GM19463 (cell line): ENCODE results near the gene CDC42EP1.

Experiments used
- ATAC-seq: cut with Tn5 transposase; IDR thresholded peaks from one replicate; pipeline ENCODE4 v1.9.1; 2021; ENCODE audit warnings: mild to moderate bottlenecking, moderate library complexity; ENCODE audit not compliant: unreplicated experiment

The CDC42EP1 gene

DNA sequence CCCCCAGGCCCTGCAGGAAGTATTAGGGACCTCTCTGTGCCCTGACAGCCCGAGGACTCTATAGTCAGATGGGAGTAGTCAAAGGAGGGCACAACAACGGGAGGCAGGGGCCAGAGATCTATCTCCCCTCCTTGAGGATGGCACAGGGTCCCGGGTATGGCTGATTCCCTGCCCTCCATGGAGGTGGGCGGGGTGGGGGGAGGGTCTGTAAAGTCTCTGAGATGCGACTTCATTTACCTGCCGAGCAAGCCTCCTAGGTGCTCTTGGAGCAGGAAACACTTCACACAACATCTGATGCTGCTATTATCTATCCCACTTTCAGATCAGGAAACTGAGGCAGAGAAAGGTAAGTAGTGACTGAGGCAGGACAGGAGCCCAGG, 769 bp upstream of the CDC42EP1 start:
- ATAC-seq: no peak

DNA sequence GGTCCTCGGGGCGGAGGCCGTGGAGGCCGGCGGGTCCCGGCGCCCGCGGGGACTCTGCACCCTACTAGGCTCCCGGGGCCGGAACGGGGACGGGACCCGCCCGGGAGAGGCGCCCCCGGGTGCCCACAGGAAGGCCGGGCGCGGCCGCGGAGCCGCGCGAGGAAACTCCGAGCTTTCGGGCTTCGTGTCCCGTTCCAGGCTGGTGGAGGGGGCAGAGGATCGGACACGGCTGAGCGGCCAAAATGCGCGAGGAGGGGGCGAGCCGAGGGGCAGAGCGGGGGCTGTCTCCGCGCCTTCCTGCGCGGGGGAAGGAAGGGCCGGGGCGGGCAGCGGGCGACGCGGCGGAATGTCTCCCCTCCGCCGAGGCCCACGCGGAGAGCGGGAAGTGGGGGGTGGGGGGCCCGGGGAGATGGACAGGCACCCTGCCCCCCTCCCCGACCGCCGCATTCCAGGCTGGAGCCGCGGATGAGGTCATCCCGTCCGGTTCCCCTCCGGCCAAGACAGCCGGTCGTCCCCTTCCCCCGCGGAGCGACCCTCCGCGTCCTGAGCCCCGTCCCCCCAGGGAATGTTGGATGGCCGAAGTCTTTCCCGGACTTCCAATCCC, 430 bp downstream of the CDC42EP1 start:
- ATAC-seq: no peak

DNA sequence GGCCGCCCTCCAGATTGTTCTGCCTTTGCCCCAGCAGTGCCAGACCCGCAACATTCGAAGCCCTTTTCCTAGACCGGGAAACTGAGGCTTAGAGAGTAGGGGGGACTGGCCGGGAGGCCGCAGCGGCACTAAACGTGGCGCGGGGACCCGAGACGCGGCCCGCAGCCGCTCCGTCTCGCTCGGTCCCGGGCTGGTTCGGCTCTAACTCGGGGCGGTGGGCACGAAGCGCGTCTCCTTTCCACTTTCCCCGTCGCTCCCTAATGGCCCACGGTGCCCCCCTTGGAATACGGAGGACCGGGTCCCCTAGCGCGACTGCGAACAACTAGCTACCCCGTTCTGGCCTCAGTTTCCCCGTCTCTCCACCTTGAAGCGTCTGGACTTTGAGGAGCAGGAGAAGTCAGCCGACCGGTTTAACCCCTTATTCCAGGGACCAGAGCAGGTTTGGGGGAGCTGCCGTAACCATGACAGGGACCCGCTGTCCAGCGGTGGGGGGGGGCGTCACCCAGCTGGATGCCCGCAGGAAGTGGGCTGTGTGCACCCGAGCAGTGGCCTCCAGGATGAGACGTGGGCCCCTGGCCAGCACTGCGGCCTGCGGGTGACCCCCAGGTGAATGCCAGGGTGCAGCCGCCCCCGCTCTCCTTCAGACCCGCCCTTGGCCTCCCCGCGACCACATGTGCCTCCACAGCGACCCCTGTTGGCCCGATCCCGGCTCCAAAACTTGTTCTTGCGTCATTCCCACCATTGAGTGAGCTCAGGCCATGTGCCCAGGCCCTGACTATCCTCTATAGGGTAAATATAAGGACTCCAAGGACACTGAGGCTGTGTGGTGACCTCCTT, 1.1 kb downstream of the CDC42EP1 start:
- no peak for ATAC-seq

DNA sequence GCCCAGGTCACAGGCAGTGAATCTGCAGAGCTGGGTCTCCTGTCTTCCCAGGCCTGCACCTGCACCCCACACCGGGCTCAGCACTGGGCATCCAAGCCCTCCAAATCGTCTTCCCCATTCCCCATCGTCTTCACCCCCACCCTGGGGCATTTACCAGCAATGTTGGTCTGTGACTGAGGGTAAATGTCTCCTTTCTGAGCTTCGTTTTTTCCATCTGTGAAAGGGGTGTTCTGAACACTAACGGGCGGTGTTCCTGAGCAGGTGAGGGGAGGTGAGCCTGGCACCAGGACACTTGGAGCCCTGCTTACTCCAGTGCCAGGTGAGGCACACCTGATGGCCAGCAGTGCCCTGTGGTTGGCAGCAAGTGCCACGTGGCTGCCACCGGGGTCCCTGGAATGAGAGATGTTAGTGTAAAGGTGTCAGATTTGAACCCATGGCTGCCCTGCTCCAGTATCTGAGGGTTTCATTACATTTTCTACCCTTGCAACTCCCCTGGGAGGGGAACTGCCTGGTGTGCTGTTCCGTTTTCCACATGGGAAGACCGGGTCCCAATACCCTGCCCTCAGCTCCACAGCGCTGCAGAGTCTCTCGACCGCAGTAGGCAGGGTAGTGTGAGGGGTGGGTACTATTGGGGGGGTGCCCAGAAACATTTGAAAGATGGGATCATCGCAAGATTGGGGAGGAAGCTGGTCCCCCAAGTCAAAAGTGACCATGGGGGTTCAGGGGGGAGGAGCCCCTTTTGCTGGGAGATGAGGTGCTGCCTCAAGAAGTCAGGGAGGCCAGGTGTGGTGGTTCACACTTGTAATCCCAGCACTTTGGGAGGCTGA, 2.0 kb downstream of the CDC42EP1 start:
- ATAC-seq: no peak

DNA sequence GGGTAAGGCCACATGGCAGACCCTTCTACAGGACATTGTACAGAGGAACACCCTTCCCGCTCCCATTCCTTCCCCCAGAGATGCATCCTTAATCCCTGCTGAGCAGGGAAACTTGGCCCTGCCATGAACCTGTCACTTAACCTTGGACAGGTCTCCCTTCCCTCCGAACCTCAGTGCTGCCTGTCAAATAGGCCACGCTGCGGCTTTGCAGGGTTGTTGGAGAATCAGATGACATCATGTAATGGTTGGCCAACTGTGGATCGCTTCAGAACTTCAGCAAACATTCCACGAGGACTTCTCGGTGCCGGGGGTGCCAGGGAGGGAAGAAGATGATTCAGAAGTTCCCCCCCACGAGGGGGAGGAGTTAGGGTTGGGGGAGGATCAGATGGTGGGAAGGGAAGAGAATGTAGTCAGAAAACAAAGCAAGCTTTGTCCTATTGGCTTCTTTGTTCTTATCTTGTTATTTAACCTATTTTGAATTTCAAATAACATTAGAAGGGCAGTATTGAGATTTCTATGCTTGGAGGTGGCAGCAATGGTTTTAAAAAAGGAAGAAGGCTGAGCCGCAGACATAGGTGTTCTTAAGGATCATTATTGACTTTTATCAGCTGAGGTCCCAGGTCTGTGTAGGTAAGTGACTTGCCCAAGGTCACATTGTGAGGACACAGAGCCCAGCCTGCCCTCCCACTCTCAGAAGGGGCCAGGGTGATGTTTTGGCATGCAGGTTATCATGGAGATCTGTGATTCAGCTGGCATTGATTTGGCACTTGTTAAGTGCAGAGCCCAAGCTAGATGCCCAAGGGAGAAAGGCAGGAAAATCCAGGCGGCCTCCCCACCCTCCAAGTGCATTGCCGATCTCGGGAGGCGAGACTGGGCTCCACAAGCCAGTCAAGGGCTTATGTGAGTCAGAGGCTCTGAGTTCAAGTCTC, 3.1 kb downstream of the CDC42EP1 start:
- no peak for ATAC-seq

DNA sequence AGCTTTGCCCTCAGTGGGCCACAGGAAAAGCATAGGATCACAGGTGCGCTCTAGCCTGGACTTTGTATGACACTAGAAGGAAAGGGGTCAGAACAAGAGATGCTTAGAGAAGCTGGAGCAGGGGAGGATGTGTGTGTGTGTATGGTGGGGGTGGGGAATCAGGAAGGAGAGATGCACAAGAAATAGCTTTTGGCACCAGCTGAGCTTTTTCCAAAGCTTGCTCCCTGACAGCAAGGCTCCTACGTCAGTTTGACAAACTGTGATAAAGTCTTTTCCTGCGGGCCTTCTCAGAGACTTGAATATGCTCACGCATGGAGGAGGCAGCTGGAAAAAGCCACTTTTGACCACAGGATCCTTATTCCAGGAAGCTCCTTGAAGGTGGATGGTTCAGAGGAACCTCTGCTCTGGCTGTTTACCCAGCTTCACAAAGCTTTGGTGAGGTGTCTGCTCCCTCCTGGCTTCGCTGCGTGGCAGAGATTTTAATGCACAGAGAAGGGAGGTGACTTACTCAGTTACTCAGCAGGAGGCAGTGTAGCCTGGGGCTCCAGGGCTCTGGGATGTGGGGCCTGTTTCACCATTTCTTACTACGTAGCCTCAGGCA, 3.9 kb downstream of the CDC42EP1 start:
- no peak for ATAC-seq

DNA sequence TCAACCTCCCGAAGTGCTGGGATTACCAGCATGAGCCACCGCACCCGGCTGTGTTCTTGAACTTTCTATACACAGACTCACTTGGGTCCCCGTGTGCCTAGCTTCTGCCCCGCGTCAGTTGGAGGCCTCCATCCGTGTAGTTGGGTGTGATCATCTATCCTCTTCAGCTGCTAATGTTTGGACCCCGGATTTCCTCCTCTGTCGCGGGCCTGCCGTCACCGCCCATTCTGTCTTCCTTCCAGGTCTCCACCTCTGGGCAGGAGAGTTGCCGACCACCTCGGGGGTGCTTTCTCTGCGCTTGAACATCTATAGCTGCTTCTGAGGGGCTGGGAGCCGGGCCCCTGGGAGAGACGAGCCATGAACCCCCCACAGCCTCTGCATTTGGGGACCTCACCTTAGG, 5.5 kb downstream of the CDC42EP1 start:
- no peak for ATAC-seq

DNA sequence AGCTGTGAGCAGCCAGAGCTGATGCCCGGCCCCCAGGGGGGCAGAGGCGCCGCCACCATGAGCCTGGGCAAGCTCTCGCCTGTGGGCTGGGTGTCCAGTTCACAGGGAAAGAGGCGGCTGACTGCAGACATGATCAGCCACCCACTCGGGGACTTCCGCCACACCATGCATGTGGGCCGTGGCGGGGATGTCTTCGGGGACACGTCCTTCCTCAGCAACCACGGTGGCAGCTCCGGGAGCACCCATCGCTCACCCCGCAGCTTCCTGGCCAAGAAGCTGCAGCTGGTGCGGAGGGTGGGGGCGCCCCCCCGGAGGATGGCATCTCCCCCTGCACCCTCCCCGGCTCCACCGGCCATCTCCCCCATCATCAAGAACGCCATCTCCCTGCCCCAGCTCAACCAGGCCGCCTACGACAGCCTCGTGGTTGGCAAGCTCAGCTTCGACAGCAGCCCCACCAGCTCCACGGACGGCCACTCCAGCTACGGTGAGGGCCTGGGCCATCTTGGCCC, 6.1 kb downstream of the CDC42EP1 start:
- no peak for ATAC-seq

DNA sequence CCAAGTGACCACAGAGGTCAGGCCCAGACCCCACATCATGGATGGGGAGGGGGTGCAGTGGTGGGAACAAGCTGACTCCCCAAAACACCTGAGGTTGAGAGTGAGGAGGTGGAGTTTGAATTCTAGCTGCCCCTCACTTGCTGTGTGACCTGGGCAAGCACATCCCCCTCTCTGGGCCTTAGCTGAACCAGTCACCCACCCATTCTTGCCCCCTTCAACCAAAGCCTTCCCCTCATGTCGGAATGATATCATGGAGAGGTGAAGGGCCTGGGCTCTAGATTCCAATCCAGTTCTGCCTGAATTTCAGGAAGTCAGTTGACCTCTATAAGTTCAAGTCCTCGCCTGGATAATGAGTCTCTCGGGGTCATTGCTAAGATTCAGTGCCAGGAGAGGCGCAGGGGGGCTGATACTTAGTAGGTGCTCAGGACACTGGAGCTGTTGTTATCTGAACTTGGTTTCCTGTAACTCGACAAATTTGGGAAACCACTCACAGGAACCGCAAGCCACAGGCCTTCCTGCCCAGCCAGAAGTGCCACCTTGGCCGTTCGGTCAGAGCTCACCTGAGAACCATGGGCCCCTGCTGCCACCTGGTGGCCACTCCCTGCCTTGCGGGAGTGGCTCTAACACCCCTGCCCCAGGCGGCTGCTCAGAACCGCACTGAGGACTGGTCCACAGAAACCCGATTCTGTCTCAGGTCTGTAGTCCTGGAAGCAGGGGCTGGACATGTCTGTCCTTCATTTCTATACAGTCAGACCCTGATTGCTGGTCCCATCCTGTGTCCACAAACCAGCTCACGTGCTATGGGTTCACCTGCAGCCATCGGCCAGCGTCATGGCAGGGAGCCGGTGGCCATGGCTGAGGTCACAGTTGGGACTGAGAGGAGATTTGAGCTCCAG, 6.9 kb downstream of the CDC42EP1 start:
- peak; percentile 62 for ATAC-seq

DNA sequence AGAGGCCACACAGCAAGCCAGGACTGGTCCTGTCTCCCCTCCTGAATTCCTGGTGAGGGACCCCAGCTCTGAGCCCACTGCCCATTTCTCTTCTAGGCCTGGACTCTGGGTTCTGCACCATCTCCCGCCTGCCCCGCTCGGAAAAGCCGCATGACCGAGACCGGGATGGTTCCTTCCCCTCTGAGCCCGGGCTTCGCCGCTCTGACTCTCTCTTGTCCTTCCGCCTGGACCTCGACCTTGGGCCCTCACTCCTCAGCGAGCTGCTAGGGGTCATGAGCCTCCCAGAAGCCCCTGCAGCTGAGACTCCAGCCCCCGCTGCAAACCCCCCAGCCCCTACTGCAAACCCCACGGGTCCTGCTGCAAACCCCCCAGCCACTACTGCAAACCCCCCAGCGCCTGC, 7.7 kb downstream of the CDC42EP1 start:
- no peak for ATAC-seq

DNA sequence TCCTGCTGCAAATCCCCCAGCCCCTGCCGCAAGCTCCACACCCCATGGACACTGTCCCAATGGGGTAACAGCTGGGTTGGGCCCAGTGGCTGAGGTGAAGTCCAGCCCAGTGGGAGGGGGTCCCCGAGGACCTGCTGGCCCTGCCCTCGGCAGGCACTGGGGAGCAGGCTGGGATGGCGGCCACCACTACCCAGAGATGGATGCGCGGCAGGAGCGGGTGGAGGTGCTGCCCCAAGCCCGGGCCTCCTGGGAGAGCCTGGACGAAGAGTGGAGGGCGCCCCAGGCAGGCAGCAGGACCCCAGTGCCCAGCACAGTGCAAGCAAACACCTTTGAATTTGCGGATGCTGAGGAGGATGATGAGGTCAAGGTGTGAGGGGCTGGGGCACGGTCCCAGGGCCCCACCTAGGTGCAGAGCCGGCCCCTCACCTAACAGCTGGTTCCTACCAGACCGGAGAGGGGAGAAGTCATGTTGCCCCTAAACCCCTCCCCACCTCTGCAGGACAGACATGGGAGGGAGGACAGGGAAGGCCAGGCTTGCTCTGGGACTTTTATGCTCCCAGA, 8.2 kb downstream of the CDC42EP1 start:
- no peak for ATAC-seq

DNA sequence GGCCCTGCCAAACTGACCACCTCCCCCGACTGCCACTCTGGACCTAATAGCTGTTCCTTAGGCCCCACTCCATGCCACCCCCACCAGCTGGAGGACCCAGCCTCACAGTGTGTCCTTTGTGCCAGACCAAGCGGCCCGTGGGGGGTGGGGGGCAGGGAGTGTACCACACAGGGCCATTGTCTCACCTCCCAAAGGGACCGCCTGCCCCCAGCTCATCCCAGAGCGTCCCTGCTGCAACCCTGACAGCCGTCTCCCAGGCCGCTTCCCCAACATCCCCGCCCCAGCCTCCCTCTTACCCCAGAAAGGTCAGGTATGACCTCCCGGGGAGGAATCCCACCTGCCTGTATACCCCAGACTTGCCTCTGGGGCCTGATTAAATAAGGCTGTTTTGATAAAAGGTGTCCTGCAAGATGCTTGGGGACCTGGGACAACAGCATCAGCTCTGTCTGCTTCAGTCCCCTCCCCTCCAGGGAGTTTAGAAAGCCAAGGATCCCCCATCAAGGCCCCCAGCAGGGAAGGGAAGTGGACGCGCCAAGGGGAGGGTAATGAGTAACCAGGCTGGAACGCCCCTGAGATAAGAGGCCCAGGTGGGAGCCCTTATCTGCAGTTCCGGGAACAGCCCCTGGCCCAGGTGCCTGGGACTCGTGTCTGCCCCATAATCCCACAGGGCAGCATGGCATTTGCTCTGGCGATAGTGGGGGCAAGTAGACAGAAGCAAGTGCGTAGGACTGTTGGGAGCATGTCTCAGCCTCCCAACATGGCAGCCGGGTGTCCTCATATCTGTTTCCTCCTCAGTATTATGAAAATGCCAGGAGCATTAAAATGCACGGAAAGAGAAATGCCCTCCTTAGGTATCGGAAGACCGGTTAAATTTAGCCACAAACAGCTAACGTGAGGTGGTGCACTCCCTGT, 9.0 kb downstream of the CDC42EP1 start:
- no peak for ATAC-seq

DNA sequence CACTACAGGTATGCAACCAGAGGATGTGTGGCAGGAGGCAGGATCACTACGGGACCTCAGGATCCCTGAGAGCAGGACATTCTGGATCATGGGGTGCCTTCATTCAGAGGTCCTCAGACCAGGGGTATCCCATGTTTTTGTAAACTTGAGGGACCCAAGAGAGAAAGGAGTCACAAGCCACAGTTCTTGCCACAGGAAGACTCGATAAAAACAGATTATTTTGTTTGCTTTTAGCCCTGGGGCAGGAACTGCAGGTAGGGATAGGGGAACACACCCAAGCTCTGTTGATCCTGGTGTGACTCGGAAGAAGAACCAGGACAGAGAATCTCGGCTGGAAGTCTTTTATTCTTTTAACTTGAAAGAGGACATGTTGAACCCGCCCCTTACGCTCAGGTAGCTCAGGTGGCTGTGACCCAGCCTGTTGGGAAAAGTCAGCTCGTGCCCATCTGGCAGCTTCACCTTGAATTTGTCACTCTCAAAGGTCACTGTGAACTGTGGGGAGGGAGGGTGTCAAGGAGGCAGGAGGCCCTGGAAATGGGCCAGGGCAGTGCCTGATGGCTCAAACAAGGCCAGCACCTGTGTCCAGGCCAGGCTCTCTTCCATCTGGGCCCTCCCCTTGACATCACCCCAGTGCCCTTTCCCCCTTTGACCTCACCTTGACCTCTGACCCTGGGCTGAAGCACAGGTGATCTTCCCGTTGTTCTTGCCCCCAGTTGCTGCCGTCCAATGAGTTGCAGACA, 9.8 kb downstream of the CDC42EP1 start:
- ATAC-seq: no peak

DNA sequence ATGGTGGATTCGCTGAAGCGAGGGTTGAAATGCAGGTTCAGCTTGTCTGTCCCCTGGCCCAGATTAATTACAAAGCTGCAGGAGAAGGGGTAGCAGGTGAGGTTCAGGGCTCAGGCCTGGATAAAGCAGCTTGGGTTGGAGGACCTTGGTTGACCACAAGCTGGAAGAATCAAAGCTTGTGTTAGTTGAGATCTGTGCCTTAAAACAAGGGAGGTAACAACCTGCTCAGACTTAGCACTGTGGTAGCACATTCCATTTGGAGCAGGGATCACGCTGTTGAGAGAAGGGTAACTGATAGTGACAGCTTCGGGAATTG, 10.3 kb downstream of the CDC42EP1 start:
- ATAC-seq: no peak

DNA sequence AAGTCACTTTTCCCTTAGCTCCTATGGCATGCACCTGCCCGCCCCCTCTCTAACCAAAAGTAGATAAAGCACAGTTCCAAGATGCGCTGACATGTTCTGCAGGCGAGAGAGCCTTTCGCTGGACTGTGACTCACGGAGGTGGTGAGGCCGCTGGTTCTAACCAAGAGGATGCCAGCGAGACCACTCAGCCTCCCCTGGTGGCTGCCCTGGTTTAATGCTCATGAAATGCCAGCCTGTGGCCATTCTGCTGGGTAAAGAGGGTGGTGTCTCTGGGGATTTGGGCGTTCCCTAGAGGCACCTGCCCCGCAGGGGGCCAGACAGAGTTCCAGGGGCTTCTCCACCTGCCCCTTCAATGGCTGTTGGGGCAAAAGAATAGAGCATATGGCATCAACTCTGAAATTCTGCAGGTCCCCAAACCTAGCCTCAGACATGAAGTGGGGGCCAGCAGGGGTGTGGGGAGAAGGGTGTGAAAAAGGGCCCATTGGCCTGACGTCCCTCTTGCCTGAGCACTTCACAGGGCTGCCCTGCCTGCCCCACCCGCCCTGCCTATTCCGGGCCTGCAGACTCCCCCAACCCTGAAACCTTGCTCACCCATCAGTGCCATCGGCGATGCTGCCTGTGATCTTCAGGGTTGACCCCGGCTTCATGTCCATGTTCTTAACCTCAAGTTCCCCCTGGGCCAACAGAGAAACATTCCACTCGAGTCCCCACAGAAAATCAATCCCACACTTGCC, 11.1 kb downstream of the CDC42EP1 start:
- ATAC-seq: no peak

DNA sequence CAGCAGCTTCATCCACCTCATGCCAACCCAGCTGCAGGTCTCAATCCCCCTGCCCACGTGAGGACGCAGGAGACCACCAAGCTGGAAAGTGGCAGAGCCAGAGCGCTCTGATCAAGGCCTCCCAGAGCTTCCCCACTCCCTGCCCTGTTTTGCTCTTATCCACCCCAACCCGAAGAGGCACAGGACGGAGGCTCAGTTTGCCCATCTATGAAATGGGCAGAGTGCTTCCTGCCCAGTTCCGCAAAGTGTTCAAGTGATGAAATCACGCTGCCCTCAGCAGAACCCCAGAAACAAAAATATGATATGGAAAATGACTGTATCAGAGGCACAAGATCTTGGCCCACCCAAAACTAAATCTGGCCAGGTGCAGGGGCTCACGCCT, 11.7 kb downstream of the CDC42EP1 start:
- no peak for ATAC-seq
